ENCODE data around the gene BRDT. TPM values are rescaled to one million over a fixed set of nuclear protein-coding genes. Genes with fewer than 3 reads are reported as not detected.

The BRDT gene
- total and polyA plus RNA-seq, 2 of the 13 experiments (the other 11 are each of a cell fraction or from before 2014, with no cell fraction given), result not detected

GRCh38 chr1:91916811-91917460, 32.3 kb upstream of the BRDT start:
- ChIA-PET POLR2A (no interaction called here), CTCF (ENCODE audit: low intra/inter-chr PET ratio, low total read pairs) (no interaction called here)
- no peak for DNase-seq (ENCODE audit: low spot score)
- Histone ChIP-seq H2AFZ (ENCODE audit: low read length) (no peak overlapping the region), H3K36me3 (replicated peaks in 1 of 2; ENCODE audit: control insufficient read depth in 1 of 2, insufficient read depth in 2 of 2, low read length in 2 of 2) (no peaks in the 10 kb centered on the region), H3K9me3 (ENCODE audit: low read length) (no peaks in the 10 kb centered on the region), H3K4me2 (ENCODE audit: low read depth, low read length) (no peak overlapping the region), H3K79me2 (ENCODE audit: insufficient read depth, low read length) (no peaks in the 10 kb centered on the region), H3K27ac (ENCODE audit: extremely low read length, insufficient read depth, low read length) (no peak overlapping the region), H3K4me3 (replicated peaks in 1 of 3; ENCODE audit: insufficient read depth in 1 of 3, low read depth in 2 of 3, low read length in 3 of 3) (no peak overlapping the region), H3K4me1 (ENCODE audit: insufficient read depth, low read length) (peaks cover 26% of the 10 kb centered on the region), H3K9ac (ENCODE audit: insufficient read depth, low read depth, low read length) (no peak overlapping the region), H3K27me3 (ENCODE audit: control insufficient read depth in 1 of 2, insufficient read depth in 2 of 2, low read length in 2 of 2) (no peaks in the 10 kb centered on the region; a peak in 1 of 5 replicates), H4K20me1 (ENCODE audit: insufficient read depth, low read length) (no peaks in the 10 kb centered on the region)
- FAIRE-seq, result no peak
- in situ Hi-C loops (cut with HindIII; ENCODE audit: extremely low pct_ligation_motif_present, low pct_unique_long_range_greater_than_20kb), result no loop called here
- BruUV-seq (replicated peaks), result no TSS peak
- intact Hi-C loops (cut with micrococcal nuclease; ENCODE audit: unreplicated experiment), result no loop called here
- WGBS (ENCODE audit: low lambda C conversion rate), result 12% methylated on average over 5 of the region's 5 CpGs
- ATAC-seq, result no peak
- no peak for TF ChIP-seq SETDB1 (CRISPR knock-in tag; IDR thresholded peaks at IDR 0.05; ENCODE audit: borderline replicate concordance)
- no peak for TF ChIP-seq FOXO4 (CRISPR knock-in tag; conservative IDR thresholded peaks at IDR 0.05)
- TF ChIP-seq SAP130 (CRISPR knock-in tag; IDR thresholded peaks at IDR 0.05; ENCODE audit: low read depth), result no peak
- no peak for TF ChIP-seq TBL1XR1 (IDR thresholded peaks at IDR 0.05; ENCODE audit: borderline replicate concordance, low read length, partially characterized antibody)
- TF ChIP-seq NFAT5 (CRISPR knock-in tag; IDR thresholded peaks at IDR 0.05), result no peak
- no peak for TF ChIP-seq SRSF1 (optimal IDR thresholded peaks at IDR 0.05; ENCODE audit: low read depth, low read length)
- no peak for TF ChIP-seq PHF21A (CRISPR knock-in tag; IDR thresholded peaks at IDR 0.05)
- TF ChIP-seq ADNP (CRISPR knock-in tag; IDR thresholded peaks at IDR 0.05), result no peak
- no peak for TF ChIP-seq ZFY (CRISPR knock-in tag; IDR thresholded peaks at IDR 0.05)
- TF ChIP-seq, protein P1, sequence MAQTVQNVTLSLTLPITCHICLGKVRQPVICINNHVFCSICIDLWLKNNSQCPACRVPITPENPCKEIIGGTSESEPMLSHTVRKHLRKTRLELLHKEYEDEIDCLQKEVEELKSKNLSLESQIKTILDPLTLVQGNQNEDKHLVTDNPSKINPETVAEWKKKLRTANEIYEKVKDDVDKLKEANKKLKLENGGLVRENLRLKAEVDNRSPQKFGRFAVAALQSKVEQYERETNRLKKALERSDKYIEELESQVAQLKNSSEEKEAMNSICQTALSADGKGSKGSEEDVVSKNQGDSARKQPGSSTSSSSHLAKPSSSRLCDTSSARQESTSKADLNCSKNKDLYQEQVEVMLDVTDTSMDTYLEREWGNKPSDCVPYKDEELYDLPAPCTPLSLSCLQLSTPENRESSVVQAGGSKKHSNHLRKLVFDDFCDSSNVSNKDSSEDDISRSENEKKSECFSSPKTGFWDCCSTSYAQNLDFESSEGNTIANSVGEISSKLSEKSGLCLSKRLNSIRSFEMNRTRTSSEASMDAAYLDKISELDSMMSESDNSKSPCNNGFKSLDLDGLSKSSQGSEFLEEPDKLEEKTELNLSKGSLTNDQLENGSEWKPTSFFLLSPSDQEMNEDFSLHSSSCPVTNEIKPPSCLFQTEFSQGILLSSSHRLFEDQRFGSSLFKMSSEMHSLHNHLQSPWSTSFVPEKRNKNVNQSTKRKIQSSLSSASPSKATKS (CRISPR knock-in tag; IDR thresholded peaks at IDR 0.05), result no peak
- TF ChIP-seq IRF2 (CRISPR knock-in tag; IDR thresholded peaks at IDR 0.05), result no peak

Measured in HepG2 (cell line).